NCI-H2196 treated with DMSO at 0.1 percent for 48 hours (cell line): ENCODE results near the gene LCNL1.

Source experiments
- DNase-seq: peaks from one replicate; lab custom pipeline; 2025; ENCODE audit not compliant: unreplicated experiment; lab: John Stamatoyannopoulos, UW

LCNL1 gene

GRCh38 chr9:136982232-136983051 lies at the start of gene LCNL1:
Gene LCNL1 (plus strand): TSS chr9:136982993. CDS start chr9:136983587, 594 bp downstream.
- no peak for DNase-seq

GRCh38 chr9:136934277-136934676 lies 48.5 kb upstream of the LCNL1 start:
- DNase-seq = no peak

GRCh38 chr9:136935651-136936050 lies 47.1 kb upstream of the LCNL1 start:
- no peak for DNase-seq

GRCh38 chr9:136936645-136937170 lies 46.1 kb upstream of the LCNL1 start:
- no peak for DNase-seq

- no peak for DNase-seq
These were observed 45.4 kb upstream of the LCNL1 start for GRCh38 chr9:136937186-136938001.

GRCh38 chr9:136939431-136939995 lies 43.3 kb upstream of the LCNL1 start:
- no peak for DNase-seq

GRCh38 chr9:136939996-136940525 lies 42.7 kb upstream of the LCNL1 start:
- DNase-seq = no peak

GRCh38 chr9:136940526-136941230 lies 42.1 kb upstream of the LCNL1 start:
- no peak for DNase-seq

GRCh38 chr9:136941231-136942111 lies 41.3 kb upstream of the LCNL1 start:
- DNase-seq = no peak

GRCh38 chr9:136942112-136942880 lies 40.5 kb upstream of the LCNL1 start:
- no peak for DNase-seq

GRCh38 chr9:136942881-136943230 lies 39.9 kb upstream of the LCNL1 start:
- no peak for DNase-seq

- DNase-seq = no peak
These were observed 39.2 kb upstream of the LCNL1 start for GRCh38 chr9:136943291-136944211.

GRCh38 chr9:136944212-136944518 lies 38.6 kb upstream of the LCNL1 start:
- no peak for DNase-seq

- DNase-seq = peak; percentile 88
These were observed 38.1 kb upstream of the LCNL1 start, which contains the start of the genes C8G and FBXW5 for GRCh38 chr9:136944519-136945332. Gene C8G (plus strand): TSS chr9:136945243. CDS start chr9:136945321, 78 bp downstream. Gene FBXW5 (minus strand): TSS chr9:136944738. CDS start chr9:136944083, 655 bp downstream.

GRCh38 chr9:136945333-136946227 lies 37.2 kb upstream of the LCNL1 start:
- DNase-seq = no peak
